G401 (cell line): ENCODE results near the gene EBF4. TPM values are rescaled to one million over a fixed set of nuclear protein-coding genes. Genes with fewer than 3 reads are reported as not detected.
"Not testable (repeated sequence)": the region's sequence is repeated elsewhere in the genome, so short reads cannot be mapped to it uniquely, and the experiment has no call there.

ENCODE experiments used
- DNase-seq: peaks from one replicate; pipeline ENCODE4 v3.0.0-alpha.2; 2015; ENCODE audit warnings: low spot score
- in situ Hi-C: cut with HindIII; loops from 2 replicates; pipeline ENCODE4 v1.10.0; 2016; ENCODE audit warnings: low sequenced_read_pairs, mixed read lengths
- total RNA-seq: library from RNA; depleted of rRNA; stranded (reverse); fragments of >200 nt; shearing (Covaris generic); gene quantifications from 2 replicates; pipeline ENCODE4 v1.2.3, GENCODE V29; 2014

Gene EBF4
- total RNA-seq, 1 experiment from 2014 or later, result not detected

DNA sequence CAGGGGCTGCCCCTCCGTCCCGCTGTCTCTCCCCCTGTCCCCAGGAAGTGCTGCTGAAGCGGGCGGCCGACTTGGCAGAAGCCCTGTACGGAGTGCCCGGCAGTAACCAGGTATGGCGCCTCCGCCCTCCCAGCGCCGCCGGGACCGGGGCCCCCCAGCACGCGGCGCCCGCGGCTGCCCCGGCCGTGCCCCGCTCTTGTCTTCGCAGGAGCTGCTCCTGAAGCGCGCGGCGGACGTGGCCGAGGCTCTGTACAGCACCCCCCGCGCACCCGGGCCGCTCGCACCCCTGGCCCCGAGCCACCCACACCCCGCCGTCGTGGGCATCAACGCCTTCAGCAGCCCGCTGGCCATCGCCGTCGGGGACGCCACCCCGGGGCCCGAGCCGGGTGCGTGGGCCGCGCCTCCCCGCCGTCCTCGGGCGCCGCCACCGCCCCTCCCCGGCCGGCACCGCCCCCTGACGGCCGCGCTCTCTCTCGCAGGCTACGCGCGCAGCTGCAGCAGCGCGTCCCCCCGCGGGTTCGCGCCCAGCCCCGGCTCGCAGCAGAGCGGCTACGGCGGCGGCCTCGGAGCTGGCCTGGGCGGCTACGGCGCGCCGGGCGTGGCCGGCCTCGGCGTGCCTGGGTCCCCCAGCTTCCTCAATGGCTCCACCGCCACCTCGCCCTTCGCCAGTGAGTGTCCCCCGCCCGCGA lies 59.4 kb downstream of the EBF4 start:
- in situ Hi-C loops, result no loop called here
- no peak for DNase-seq

DNA sequence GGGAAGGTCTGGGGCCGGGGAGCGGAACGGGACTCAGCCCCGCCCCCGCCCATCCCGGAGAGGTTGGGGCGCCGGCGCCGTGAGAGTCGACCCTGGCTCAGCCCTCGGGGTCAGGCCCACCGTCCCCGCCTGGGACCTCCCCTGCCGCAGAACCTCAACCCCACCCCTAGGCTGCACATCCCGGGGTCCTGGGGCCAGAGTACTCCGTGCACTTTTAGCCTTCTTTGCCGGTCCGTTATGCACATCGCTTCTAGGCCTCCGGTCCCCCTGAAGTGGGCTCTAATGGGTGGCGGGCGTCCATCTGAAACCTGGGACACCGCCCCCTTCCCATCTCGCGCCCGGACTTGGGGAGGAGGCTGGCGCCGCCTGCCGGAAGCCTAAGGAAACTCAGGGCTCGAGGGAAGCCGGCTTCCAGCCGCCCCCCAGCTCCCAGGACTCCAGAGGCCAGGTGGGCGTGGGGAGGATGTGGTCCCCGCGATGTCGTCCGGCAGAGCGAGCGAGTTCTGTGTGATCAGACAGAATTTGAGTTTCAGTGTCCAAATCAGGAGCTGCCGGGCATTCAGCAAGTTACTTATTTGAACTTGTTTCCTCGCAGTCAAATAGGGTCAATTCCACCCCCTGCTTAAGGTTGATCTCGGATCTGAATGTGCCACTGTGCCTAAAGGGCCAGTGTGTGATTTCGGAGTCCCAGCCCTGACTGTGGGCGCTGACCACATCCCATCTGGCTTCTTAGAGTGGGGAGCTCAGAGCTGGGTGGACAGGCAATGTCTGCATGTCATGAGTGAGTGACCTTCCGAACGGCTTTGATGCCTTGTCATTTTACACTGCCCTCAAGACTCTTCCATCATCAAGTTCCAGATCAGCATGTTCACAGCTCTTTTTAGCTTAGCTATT lies 60.2 kb downstream of the EBF4 start:
- in situ Hi-C loops, result no loop called here
- DNase-seq, result peak; percentile 20

DNA sequence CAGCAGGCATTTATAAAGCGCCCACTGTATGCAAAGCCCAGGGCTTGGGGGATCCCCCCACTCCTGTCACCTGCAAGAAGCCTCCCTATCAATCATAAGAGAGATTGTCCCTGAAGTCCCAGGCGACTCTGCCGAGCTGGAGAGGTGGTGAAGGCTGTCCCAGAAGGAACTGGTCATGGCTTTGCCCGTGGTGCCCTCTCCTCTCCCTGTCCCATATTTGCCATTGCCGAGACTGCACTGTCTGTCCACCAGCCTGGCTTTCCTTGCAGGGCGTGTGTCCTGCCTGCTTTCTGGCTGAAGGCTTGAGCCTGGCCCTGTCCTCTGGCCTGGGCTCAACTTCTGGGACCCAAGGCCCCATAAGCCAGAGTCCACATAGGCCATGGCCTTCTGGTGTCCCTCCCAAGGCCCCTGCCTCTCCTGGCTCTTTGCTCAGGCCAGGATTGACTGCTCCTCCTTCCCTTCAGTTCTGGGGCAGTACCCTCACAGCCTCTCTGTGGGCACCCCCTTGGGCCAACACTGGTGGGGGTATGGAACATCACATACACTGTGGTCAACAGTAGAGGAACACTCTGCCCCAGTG lies 61.0 kb downstream of the EBF4 start:
- no peak for DNase-seq
- in situ Hi-C loops, result no loop called here

DNA sequence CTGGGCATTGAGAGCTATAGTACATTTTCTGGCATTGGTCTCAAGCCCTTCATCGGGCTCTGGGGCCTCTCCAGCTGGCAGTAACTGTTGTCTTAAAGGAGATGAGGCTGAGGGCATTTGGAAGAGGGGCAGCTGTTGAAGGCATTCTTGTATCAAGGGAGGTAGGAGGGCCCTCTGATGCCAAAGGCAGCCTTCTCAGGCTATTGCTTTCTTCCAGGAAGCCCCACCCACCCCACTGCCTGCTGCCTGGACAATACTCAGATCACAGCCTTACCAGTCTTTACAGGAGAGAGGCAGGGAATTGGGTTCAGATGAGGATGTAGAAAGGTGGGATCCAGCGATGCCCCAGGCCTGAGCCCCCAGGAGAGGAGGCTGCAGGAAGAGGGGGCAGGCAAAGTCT lies 61.8 kb downstream of the EBF4 start:
- in situ Hi-C loops, result no loop called here
- no peak for DNase-seq

GRCh38 chr20:2755451-2756055 lies 63.0 kb downstream of the EBF4 start:
- in situ Hi-C loops, result no loop called here
- DNase-seq, result no peak

GRCh38 chr20:2756056-2756611 lies 63.6 kb downstream of the EBF4 start:
- in situ Hi-C loops, result no loop called here
- peak; percentile 10 for DNase-seq

- in situ Hi-C loops, result no loop called here
- no peak for DNase-seq
Observed at GRCh38 chr20:2757001-2757400, 64.4 kb downstream of the EBF4 start.

- in situ Hi-C loops, result no loop called here
- no peak for DNase-seq
Observed at GRCh38 chr20:2757969-2758368, 65.4 kb downstream of the EBF4 start.

DNA sequence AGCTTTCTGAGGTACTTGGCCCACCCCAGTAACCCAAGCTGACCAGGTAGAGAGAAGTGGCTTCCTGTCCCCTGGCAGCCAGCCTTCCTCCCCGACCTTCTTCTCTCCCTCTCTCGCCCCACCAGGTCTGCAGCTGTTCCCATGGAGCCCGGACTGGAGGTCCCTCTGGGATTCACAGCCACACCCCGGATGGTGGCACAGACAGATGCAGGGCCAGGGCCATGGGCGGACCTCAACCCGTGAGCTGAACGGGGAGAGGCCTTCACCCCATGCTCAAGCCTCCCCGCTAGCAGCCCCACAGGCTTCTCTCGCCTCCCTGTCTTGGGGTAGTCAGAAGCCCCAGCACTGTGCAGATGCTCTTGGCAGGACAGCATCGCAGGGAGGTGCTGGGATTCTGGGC lies 66.6 kb downstream of the EBF4 start:
- no peak for DNase-seq
- in situ Hi-C loops, result no loop called here

GRCh38 chr20:2759603-2760296 lies 67.2 kb downstream of the EBF4 start:
- no peak for DNase-seq
- in situ Hi-C loops, result no loop called here

DNA sequence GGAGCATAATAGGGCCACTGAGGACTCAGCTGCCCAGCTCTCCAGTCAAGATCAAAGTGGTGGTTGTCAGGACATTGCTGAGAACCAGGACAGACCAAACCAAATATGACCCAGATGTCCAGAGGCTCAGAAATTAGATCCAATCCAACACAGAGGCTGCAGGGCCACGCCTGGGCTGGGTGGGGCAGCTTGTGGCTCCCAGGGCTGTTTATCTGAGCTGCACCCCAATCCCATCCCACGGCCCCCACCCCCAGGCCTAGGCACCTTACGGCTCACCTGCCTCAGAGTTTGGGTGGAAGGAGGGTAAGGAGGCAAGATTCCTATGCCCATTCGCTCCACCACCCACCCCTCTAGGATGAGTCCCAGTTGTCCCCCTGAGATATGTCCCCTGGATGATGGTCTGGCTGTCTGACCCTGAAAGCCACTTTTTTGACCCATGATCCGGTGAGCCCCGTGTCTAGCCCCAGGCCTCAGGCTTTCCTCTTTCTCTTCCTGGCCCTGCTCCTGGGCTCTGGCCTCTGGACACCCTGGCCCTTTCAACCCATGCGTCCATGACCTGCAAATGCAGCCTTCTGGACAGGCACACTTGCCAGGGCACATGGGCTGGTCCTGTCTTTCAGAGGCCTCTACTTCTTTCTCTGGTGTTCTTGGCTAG lies 67.8 kb downstream of the EBF4 start:
- DNase-seq, result no peak
- in situ Hi-C loops, result no loop called here

DNA sequence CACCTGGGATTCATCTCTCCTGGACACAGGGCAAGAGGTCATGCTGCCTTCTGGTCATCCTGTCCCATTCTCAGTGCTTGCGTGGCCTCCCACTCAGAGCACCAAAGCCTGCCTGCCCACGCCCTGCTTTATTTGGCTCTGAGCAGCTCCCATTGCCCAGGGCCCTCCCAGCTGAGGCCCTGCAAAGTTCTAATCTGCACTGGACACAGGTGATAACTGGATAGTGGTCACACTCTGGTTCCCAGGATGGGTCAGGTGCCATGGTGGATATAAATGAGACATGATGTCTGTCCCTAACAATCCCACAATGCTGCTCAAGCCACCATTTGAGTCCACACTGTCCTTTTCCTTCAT lies 68.3 kb downstream of the EBF4 start:
- in situ Hi-C loops, result no loop called here
- no peak for DNase-seq

DNA sequence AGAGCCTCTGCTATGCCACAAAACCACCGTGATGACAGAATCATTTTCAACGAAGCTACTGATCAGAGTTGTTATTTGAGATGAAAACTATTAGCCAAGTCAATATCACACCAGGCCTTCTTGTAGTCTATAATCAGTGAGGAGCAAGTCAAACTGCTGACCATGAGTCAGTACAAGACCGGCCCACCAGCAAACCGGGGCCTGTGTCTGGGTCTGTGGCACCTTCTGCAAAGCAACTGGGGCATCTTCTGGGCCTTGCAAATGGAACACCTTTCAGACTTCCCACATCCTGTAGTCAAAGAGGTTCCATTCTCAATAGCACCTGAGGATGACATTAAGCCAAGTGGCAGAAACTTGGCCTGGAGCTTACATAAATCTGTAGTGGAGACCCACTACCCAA lies 69.3 kb downstream of the EBF4 start:
- no peak for DNase-seq
- in situ Hi-C loops, result no loop called here

- DNase-seq, result no peak
- in situ Hi-C loops, result no loop called here
Observed at GRCh38 chr20:2762578-2763131, 70.1 kb downstream of the EBF4 start.

DNA sequence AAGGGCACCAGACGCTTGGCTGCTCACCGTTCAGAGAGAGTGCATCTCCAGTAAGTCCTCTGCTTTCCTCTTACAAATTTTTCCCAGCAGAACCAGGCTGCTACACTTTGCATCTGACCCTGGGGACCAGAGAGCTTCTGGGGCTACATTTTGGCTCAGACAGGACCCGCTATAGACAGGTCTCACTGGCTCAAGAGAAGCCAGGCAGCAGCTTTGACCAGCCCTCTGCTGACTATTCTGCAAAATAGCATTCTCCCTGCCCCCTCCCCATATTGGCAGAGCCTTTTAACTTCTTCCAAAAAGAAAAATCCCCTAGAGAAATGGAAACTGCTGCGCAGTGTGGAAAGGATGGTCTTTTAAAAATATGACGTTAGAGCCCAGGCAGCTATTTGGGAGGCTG lies 70.6 kb downstream of the EBF4 start:
- in situ Hi-C loops, result no loop called here
- no peak for DNase-seq

GRCh38 chr20:2767768-2768631 lies 75.4 kb downstream of the EBF4 start:
- DNase-seq, result no peak
- in situ Hi-C loops, result no loop called here

DNA sequence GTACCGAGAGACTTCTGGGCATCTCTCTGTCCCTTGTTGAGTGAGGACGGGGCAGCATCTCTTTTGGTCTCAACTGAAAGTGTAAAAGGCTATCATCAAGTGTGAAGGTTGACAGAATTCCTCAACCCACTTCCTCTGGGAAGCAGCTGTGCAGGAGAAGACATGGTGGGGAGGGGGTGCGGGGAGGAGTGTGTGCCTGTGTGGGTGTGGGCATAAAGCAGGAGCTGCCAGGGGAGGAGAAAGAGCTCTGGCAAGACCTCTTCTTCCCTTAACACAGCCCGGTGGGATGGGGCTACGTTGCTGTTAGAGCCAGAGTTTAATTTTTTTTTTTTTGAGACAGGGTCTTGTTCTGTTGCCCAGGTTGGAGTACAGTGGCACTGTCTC lies 76.0 kb downstream of the EBF4 start:
- no peak for DNase-seq
- in situ Hi-C loops, result no loop called here

DNA sequence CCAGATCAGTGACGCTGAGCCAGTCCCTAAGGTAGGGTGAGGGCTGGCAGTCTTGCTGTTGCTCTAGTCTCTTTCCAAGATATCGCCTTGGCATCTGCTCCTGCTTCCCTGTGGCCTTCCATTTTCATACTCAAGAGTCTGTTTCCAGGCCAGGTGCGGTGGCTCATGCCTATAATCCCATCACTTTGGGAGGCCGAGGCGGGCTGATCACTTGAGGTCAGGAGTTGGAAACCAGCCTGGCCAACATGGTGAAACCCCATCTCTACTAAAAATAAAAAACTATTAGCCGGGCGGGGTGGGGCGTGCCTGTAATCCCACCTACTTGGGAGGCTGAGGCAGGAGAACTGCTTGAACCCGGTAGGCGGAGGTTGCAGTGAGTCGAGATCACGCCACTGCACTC lies 77.5 kb downstream of the EBF4 start:
- DNase-seq, in situ Hi-C loops: not testable (repeated sequence)
